Gastrocnemius medialis (tissue), 4 donors: ENCODE measurements around the gene PKP4. TPM values are rescaled to one million over a fixed set of nuclear protein-coding genes. Genes with fewer than 3 reads are reported as not detected.

Experiments
- ATAC-seq, 2 donors: fragments of 150-250 bp; one replicate each; pipeline ENCODE4 v1.9.1; 2016
- DNase-seq, 2 donors: peaks; one replicate each; pipeline ENCODE4 v3.0.0-alpha.2; 2019
- H3K27ac ChIP-seq, 4 donors: fragments of 200-600 bp; sonication (generic); 1 replicate in 1 of 4; 2 replicates in 3 of 4; pipeline ENCODE4 v1.5.1; 2016 to 2018; ENCODE audit warnings: mild to moderate bottlenecking in 2 of 4, moderate library complexity in 1 of 4
- H3K27me3 ChIP-seq, 3 donors: fragments of 200-600 bp; sonication (generic) in 2 of 3; 1 replicate in 1 of 3; 2 replicates in 2 of 3; pipeline versions ENCODE4 v1.5.1 to v1.6.0; 2016 to 2019; ENCODE audit warnings: mild to moderate bottlenecking in 1 of 3, moderate library complexity in 1 of 3
- H3K36me3 ChIP-seq, 2 donors: fragments of 200-600 bp; sonication (generic) in 1 of 2; one replicate each; pipeline ENCODE4 v1.5.1; 2017 to 2018
- H3K4me1 ChIP-seq, 2 donors: fragments of 200-600 bp; sonication (generic) in 1 of 2; one replicate each; pipeline ENCODE4 v1.5.1; 2016 to 2017; ENCODE audit warnings: mild to moderate bottlenecking in 2 of 2
- H3K4me3 ChIP-seq, 4 donors: fragments of 200-600 bp; sonication (generic) in 3 of 4; 1 replicate in 1 of 4; 2 replicates in 3 of 4; pipeline ENCODE4 v1.5.1; 2016 to 2019; ENCODE audit warnings: mild to moderate bottlenecking in 2 of 4
- H3K9me3 ChIP-seq, 3 donors: fragments of 200-600 bp; sonication (generic) in 2 of 3; 1 replicate in 1 of 3; 2 replicates in 2 of 3; pipeline ENCODE4 v1.5.1; 2016 to 2019
- POLR2A ChIP-seq, 2 donors: fragments of 450-650 bp; IDR thresholded peaks; one replicate each; pipeline ENCODE4 v1.6.1; 2017; ENCODE audit warnings: antibody characterized with exemption in 2 of 2, mild to moderate bottlenecking in 2 of 2, moderate library complexity in 2 of 2
- in situ Hi-C, 4 donors: fragments of 200-750 bp; cut with MboI; loops; one replicate each; pipeline versions ENCODE4 v1.15.0 to v1.8.0; 2017; ENCODE audit warnings: low sequenced_read_pairs in 4 of 4
- intact Hi-C: fragments of 100-400 bp; cut with DNase I; formaldehyde crosslinking; loops from one replicate; pipeline ENCODE4 v1.15.1; 2023; ENCODE audit warnings: low total_unique reads
- total RNA-seq, 4 donors: library from RNA; depleted of rRNA; stranded (reverse); fragments of >200 nt; gene quantifications; one replicate each; pipeline versions ENCODE4 v1.1.0 to v1.2.3, GENCODE V29; 2016
- TF ChIP-seq, protein P1 (sequence below), 5 experiments: fragments of 450-650 bp in 3 of 5; fragments of 200-600 bp in 2 of 5; sonication (generic) in 2 of 5; IDR thresholded peaks in 4 of 5; conservative IDR thresholded peaks in 1 of 5; 1 replicate in 4 of 5; 2 replicates in 1 of 5; pipeline ENCODE4 v1.5.1; 2016 to 2019; ENCODE audit warnings: antibody characterized with exemption in 5 of 5, mild to moderate bottlenecking in 3 of 5, moderate library complexity in 3 of 5

Gene PKP4
- total RNA-seq, 4 donors from 2014 or later = 15.3 to 36.0 (median 25.6) TPM

GRCh38 chr2:158659483-158659882 lies 202.7 kb downstream of the PKP4 start:
- no peaks in the 10 kb centered on the region for H3K4me1 ChIP-seq
- TF ChIP-seq POLR2A (IDR thresholded peaks at IDR 0.05) = no peak
- TF ChIP-seq, protein P1, sequence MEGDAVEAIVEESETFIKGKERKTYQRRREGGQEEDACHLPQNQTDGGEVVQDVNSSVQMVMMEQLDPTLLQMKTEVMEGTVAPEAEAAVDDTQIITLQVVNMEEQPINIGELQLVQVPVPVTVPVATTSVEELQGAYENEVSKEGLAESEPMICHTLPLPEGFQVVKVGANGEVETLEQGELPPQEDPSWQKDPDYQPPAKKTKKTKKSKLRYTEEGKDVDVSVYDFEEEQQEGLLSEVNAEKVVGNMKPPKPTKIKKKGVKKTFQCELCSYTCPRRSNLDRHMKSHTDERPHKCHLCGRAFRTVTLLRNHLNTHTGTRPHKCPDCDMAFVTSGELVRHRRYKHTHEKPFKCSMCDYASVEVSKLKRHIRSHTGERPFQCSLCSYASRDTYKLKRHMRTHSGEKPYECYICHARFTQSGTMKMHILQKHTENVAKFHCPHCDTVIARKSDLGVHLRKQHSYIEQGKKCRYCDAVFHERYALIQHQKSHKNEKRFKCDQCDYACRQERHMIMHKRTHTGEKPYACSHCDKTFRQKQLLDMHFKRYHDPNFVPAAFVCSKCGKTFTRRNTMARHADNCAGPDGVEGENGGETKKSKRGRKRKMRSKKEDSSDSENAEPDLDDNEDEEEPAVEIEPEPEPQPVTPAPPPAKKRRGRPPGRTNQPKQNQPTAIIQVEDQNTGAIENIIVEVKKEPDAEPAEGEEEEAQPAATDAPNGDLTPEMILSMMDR (IDR thresholded peaks at IDR 0.05 in 4 of 5, conservative IDR thresholded peaks at IDR 0.05 in 1 of 5) = no peak
- no peaks in the 10 kb centered on the region for H3K27me3 ChIP-seq
- intact Hi-C loops (no loop called here), in situ Hi-C loops (no loop called here)
- no peak for DNase-seq
- no peak overlapping the region for H3K4me3 ChIP-seq
- no peaks in the 10 kb centered on the region for H3K9me3 ChIP-seq
- no peak for ATAC-seq
- no peak overlapping the region for H3K27ac ChIP-seq
- H3K36me3 ChIP-seq = peaks cover 0 to 11% of the 10 kb centered on the region in 2 donors

GRCh38 chr2:158661231-158661630 lies 204.5 kb downstream of the PKP4 start:
- ATAC-seq (no peak), DNase-seq (no peak)
- intact Hi-C loops (no loop called here), in situ Hi-C loops (no loop called here)
- Histone ChIP-seq H3K27ac (no peak overlapping the region), H3K9me3 (no peaks in the 10 kb centered on the region), H3K4me3 (no peak overlapping the region), H3K4me1 (no peaks in the 10 kb centered on the region), H3K36me3 (peaks cover 0 to 11% of the 10 kb centered on the region in 2 donors), H3K27me3 (no peaks in the 10 kb centered on the region)
- no peak for TF ChIP-seq POLR2A (IDR thresholded peaks at IDR 0.05)
- TF ChIP-seq, protein P1 (IDR thresholded peaks at IDR 0.05 in 4 of 5, conservative IDR thresholded peaks at IDR 0.05 in 1 of 5) = no peak

DNA sequence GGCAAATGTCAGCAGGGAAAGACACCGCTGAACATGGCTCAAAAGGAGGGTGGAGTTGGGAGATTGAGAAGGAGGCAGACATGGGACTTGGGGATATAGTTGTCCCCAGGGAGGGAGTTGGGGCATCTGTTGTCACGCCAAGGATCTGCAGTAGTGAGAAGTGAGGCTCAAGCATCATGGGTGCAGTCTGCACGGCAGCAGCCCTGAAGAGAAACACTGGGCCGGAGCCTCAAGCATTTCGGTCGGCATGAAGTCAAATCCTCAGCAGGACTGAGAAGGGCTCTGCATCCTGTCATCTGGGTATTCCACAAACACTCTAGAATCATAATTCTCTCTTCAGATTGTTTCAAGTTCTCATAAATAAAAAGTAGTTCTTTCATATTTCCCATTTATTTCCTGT lies 205.7 kb downstream of the PKP4 start:
- no peak overlapping the region for H3K27ac ChIP-seq
- H3K36me3 ChIP-seq = peaks cover 0 to 11% of the 10 kb centered on the region in 2 donors
- TF ChIP-seq, protein P1 (IDR thresholded peaks at IDR 0.05 in 4 of 5, conservative IDR thresholded peaks at IDR 0.05 in 1 of 5) = no peak
- no peak for TF ChIP-seq POLR2A (IDR thresholded peaks at IDR 0.05)
- no peaks in the 10 kb centered on the region for H3K4me1 ChIP-seq
- intact Hi-C loops = no loop called here
- DNase-seq (no peak), ATAC-seq (no peak)
- in situ Hi-C loops = no loop called here
- H3K4me3 ChIP-seq = no peak overlapping the region
- no peaks in the 10 kb centered on the region for H3K27me3 ChIP-seq
- H3K9me3 ChIP-seq = no peaks in the 10 kb centered on the region

GRCh38 chr2:158663796-158664195 lies 207.0 kb downstream of the PKP4 start:
- Histone ChIP-seq H3K4me1 (no peaks in the 10 kb centered on the region), H3K9me3 (no peaks in the 10 kb centered on the region), H3K4me3 (no peak overlapping the region), H3K27me3 (no peaks in the 10 kb centered on the region), H3K27ac (no peak overlapping the region), H3K36me3 (peaks cover 0 to 11% of the 10 kb centered on the region in 2 donors)
- ATAC-seq = no peak
- in situ Hi-C loops (no loop called here), intact Hi-C loops (no loop called here)
- no peak for DNase-seq
- TF ChIP-seq, protein P1 (IDR thresholded peaks at IDR 0.05 in 4 of 5, conservative IDR thresholded peaks at IDR 0.05 in 1 of 5) = no peak
- no peak for TF ChIP-seq POLR2A (IDR thresholded peaks at IDR 0.05)

GRCh38 chr2:158664987-158665386 lies 208.2 kb downstream of the PKP4 start:
- in situ Hi-C loops = no loop called here
- no peaks in the 10 kb centered on the region for H3K9me3 ChIP-seq
- H3K4me3 ChIP-seq = no peak overlapping the region
- intact Hi-C loops = no loop called here
- TF ChIP-seq, protein P1 (IDR thresholded peaks at IDR 0.05 in 4 of 5, conservative IDR thresholded peaks at IDR 0.05 in 1 of 5) = no peak
- no peak for TF ChIP-seq POLR2A (IDR thresholded peaks at IDR 0.05)
- peak overlapping the region in 1 of 4 donors; percentile 1 for H3K27ac ChIP-seq
- no peaks in the 10 kb centered on the region for H3K27me3 ChIP-seq
- ATAC-seq = no peak
- peaks cover 0 to 16% of the 10 kb centered on the region in 2 donors for H3K36me3 ChIP-seq
- H3K4me1 ChIP-seq = no peaks in the 10 kb centered on the region
- DNase-seq = no peak
